ENCODE results near the gene CCL3. TPM values are rescaled to one million over a fixed set of nuclear protein-coding genes. Genes with fewer than 3 reads are reported as not detected.
"Not testable (repeated sequence)": the region's sequence is repeated elsewhere in the genome, so short reads cannot be mapped to it uniquely, and the experiment has no call there.

Gene CCL3
- total RNA-seq, 1 experiment from 2014 or later = 0.98 TPM

- RAD21 ChIA-PET (ENCODE audit: low non-redundant PET in 1 of 2, low total read pairs in 2 of 2, uncharacterized antibody in 2 of 2, unreplicated experiment in 2 of 2); BruUV-seq (replicated peaks); ATAC-seq; H3K27me3 ChIP-seq (ENCODE audit: insufficient read depth, low read length); H3K4me1 ChIP-seq (ENCODE audit: control insufficient read depth in 1 of 2, insufficient read depth in 2 of 2, low read length in 2 of 2); H4K20me1 ChIP-seq (ENCODE audit: insufficient read depth); H3K4me3 ChIP-seq (replicated peaks in 1 of 2; ENCODE audit: low read depth in 1 of 2, low read length in 2 of 2); H3K9me3 ChIP-seq (ENCODE audit: control insufficient read depth in 1 of 2, insufficient read depth in 1 of 2, low read depth in 1 of 2, low read length in 2 of 2); H3K9me2 ChIP-seq (ENCODE audit: insufficient read depth); H3K9ac ChIP-seq (ENCODE audit: low read length); POLR2A ChIA-PET; H2AFZ ChIP-seq (ENCODE audit: low read depth, low read length, poor library complexity, severe bottlenecking); DNase-seq (ENCODE audit: low read depth, low spot score); H3K79me2 ChIP-seq (ENCODE audit: insufficient read depth, low read length); intact Hi-C loops (cut with micrococcal nuclease); H3K36me3 ChIP-seq (ENCODE audit: control insufficient read depth in 1 of 2, insufficient read depth in 2 of 2, low read length in 2 of 2); H3K27ac ChIP-seq (ENCODE audit: low read depth, low read length); H3K4me2 ChIP-seq (ENCODE audit: low read length): not testable (repeated sequence)
- CTCF ChIA-PET = interaction anchor here (1.3 kb wide), 1 partner anchor 15 kb away, joined by 5 read pairs; no protein-coding TSS in a partner anchor
Observed at GRCh38 chr17:36087897-36088572, 1.9 kb downstream of the CCL3 start.

GRCh38 chr17:36087471-36087870 is 2.5 kb downstream of the CCL3 start:
- BruUV-seq (replicated peaks); CTCF ChIA-PET: not testable (repeated sequence)

GRCh38 chr17:36086791-36087190 is 3.2 kb downstream of the CCL3 start:
- Histone ChIP-seq H4K20me1 (ENCODE audit: insufficient read depth) (no peaks in the 10 kb centered on the region), H3K4me3 (replicated peaks in 1 of 2; ENCODE audit: low read depth in 1 of 2, low read length in 2 of 2) (no peak overlapping the region), H3K9me3 (ENCODE audit: control insufficient read depth in 1 of 2, insufficient read depth in 1 of 2, low read depth in 1 of 2, low read length in 2 of 2) (no peaks in the 10 kb centered on the region), H3K9me2 (ENCODE audit: insufficient read depth) (no peaks in the 10 kb centered on the region), H3K4me2 (ENCODE audit: low read length) (no peak overlapping the region), H3K36me3 (ENCODE audit: control insufficient read depth in 1 of 2, insufficient read depth in 2 of 2, low read length in 2 of 2) (no peaks in the 10 kb centered on the region), H3K27ac (ENCODE audit: low read depth, low read length) (no peak overlapping the region), H3K9ac (ENCODE audit: low read length) (no peak overlapping the region), H3K4me1 (ENCODE audit: control insufficient read depth in 1 of 2, insufficient read depth in 2 of 2, low read length in 2 of 2) (no peaks in the 10 kb centered on the region), H3K79me2 (ENCODE audit: insufficient read depth, low read length) (no peaks in the 10 kb centered on the region), H3K27me3 (ENCODE audit: insufficient read depth, low read length) (0 out of 2 replicates have a peak, but pooled peaks cover 5% of the 10 kb centered on the region), H2AFZ (ENCODE audit: low read depth, low read length, poor library complexity, severe bottlenecking) (no peak overlapping the region)
- no peak for TF ChIP-seq FOSL1 (IDR thresholded peaks at IDR 0.05; ENCODE audit: low read depth)
- ChIA-PET POLR2A (no interaction called here), CTCF (no interaction called here), RAD21 (ENCODE audit: low non-redundant PET in 1 of 2, low total read pairs in 2 of 2, uncharacterized antibody in 2 of 2, unreplicated experiment in 2 of 2) (no interaction called here)
- intact Hi-C loops (cut with micrococcal nuclease) = no loop called here
- no TSS peak for BruUV-seq (replicated peaks)
- DNase-seq (ENCODE audit: low read depth, low spot score) = no peak
- no peak for ATAC-seq

More at GRCh38 chr17:36087471-36087870, 2.5 kb downstream of the CCL3 start:
- H3K79me2 ChIP-seq (ENCODE audit: insufficient read depth, low read length); H3K4me1 ChIP-seq (ENCODE audit: control insufficient read depth in 1 of 2, insufficient read depth in 2 of 2, low read length in 2 of 2); H3K27me3 ChIP-seq (ENCODE audit: insufficient read depth, low read length); RAD21 ChIA-PET (ENCODE audit: low non-redundant PET in 1 of 2, low total read pairs in 2 of 2, uncharacterized antibody in 2 of 2, unreplicated experiment in 2 of 2); H3K4me3 ChIP-seq (replicated peaks in 1 of 2; ENCODE audit: low read depth in 1 of 2, low read length in 2 of 2); H3K27ac ChIP-seq (ENCODE audit: low read depth, low read length); H2AFZ ChIP-seq (ENCODE audit: low read depth, low read length, poor library complexity, severe bottlenecking); H3K4me2 ChIP-seq (ENCODE audit: low read length); H3K9me2 ChIP-seq (ENCODE audit: insufficient read depth); POLR2A ChIA-PET; intact Hi-C loops (cut with micrococcal nuclease); ATAC-seq; H4K20me1 ChIP-seq (ENCODE audit: insufficient read depth); H3K9me3 ChIP-seq (ENCODE audit: control insufficient read depth in 1 of 2, insufficient read depth in 1 of 2, low read depth in 1 of 2, low read length in 2 of 2); DNase-seq (ENCODE audit: low read depth, low spot score); H3K9ac ChIP-seq (ENCODE audit: low read length); H3K36me3 ChIP-seq (ENCODE audit: control insufficient read depth in 1 of 2, insufficient read depth in 2 of 2, low read length in 2 of 2): not testable (repeated sequence)
